OCI-LY7 (cell line): Measurements from ENCODE around the gene WDFY4. TPM values are rescaled to one million over a fixed set of nuclear protein-coding genes. Genes with fewer than 3 reads are reported as not detected.

Experiments used
- BruUV-seq: library from RNA; stranded (reverse); fragments of 400-500 nt; replicated peaks from 2 replicates; lab custom pipeline; 2021; lab: Mats Ljungman, UMichigan
- CTCF ChIA-PET: fragments of 300-600 bp; sonication (Branson Sonifier 250); formaldehyde crosslinking; loops from one replicate; lab custom pipeline; 2022; ENCODE audit warnings: antibody characterized with exemption; ENCODE audit not compliant: unreplicated experiment; lab: Charles Lee
- POLR2A ChIA-PET: fragments of 300-600 bp; sonication (Branson Sonifier 250); formaldehyde crosslinking; loops from one replicate; lab custom pipeline; 2022; ENCODE audit warnings: antibody characterized with exemption; lab: Charles Lee
- DNase-seq: peaks from one replicate; pipeline ENCODE4 v3.0.0-alpha.2; 2015; ENCODE audit warnings: low spot score
- H2AFZ ChIP-seq: fragments of 200-600 bp; sonication (generic), shearing (Covaris generic); 2 replicates; pipeline ENCODE4 v1.6.1; 2014; ENCODE audit warnings: mild to moderate bottlenecking, antibody characterized with exemption, low read length, moderate library complexity
- H3K27ac ChIP-seq: fragments of 200-600 bp; sonication (generic); 2 replicates; pipeline ENCODE4 v1.5.1; 2014; ENCODE audit warnings: mixed run types, low read depth, mild to moderate bottlenecking, moderate library complexity, low read length, inconsistent platforms; ENCODE audit not compliant: poor library complexity, severe bottlenecking
- H3K36me3 ChIP-seq: fragments of 200-600 bp; sonication (generic); 2 replicates; pipeline ENCODE4 v1.6.1; 2014; ENCODE audit warnings: mild to moderate bottlenecking, antibody characterized with exemption, low read length, moderate library complexity, mixed read lengths; ENCODE audit not compliant: insufficient read depth
- H3K4me1 ChIP-seq: fragments of 200-600 bp; sonication (generic); 2 replicates; pipeline ENCODE4 v1.5.1; 2014; ENCODE audit warnings: mild to moderate bottlenecking, low read length; ENCODE audit not compliant: insufficient read depth, poor library complexity, severe bottlenecking
- H3K4me2 ChIP-seq: fragments of 200-600 bp; sonication (generic); 2 replicates; pipeline ENCODE4 v1.6.1; 2014; ENCODE audit warnings: mild to moderate bottlenecking, low read length
- H3K4me3 ChIP-seq: fragments of 200-600 bp; sonication (generic); 2 replicates; pipeline ENCODE4 v1.5.1; 2014; ENCODE audit warnings: mild to moderate bottlenecking, low read depth, low read length; ENCODE audit not compliant: poor library complexity, severe bottlenecking
- H3K79me2 ChIP-seq: fragments of 200-600 bp; sonication (generic); 2 replicates; pipeline ENCODE4 v1.6.1; 2016; ENCODE audit warnings: low read depth, mild to moderate bottlenecking, low read length, moderate library complexity, mixed read lengths; ENCODE audit not compliant: insufficient read depth
- H3K9me2 ChIP-seq: fragments of 200-600 bp; sonication (generic); 2 replicates; pipeline ENCODE4 v1.6.1; 2016; ENCODE audit warnings: mild to moderate bottlenecking, low read length, mixed read lengths; ENCODE audit not compliant: insufficient read depth
- H3K9me3 ChIP-seq: fragments of 200-600 bp; sonication (generic); 2 replicates; pipeline ENCODE4 v1.6.1; 2014; ENCODE audit warnings: mild to moderate bottlenecking, mixed run types, low read length, mixed read lengths
- H4K20me1 ChIP-seq: fragments of 200-600 bp; sonication (generic); 2 replicates; pipeline ENCODE4 v1.6.1; 2014; ENCODE audit warnings: mild to moderate bottlenecking, antibody characterized with exemption, low read length, moderate library complexity, mixed read lengths; ENCODE audit not compliant: insufficient read depth
- EZH2phosphoT487 ChIP-seq: fragments of 200-600 bp; sonication (generic); IDR thresholded peaks from 2 replicates; pipeline ENCODE4 v1.6.1; 2018; ENCODE audit warnings: low read depth, borderline replicate concordance, mild to moderate bottlenecking, mixed run types, antibody characterized with exemption, low read length, moderate library complexity, mixed read lengths
- intact Hi-C: fragments of 100-400 bp; cut with micrococcal nuclease; formaldehyde crosslinking; loops from one replicate; pipeline ENCODE4 v1.10.0; 2022; ENCODE audit not compliant: unreplicated experiment
- total RNA-seq, 2 experiments: library from RNA; depleted of rRNA in 1 of 2; stranded (reverse); fragments of >200 nt in 1 of 2; shearing (Covaris generic) in 1 of 2; gene quantifications; 2 replicates each; pipeline ENCODE4 v1.2.3, GENCODE V29; 2014 to 2022
- TF ChIP-seq, protein P1 (sequence below): fragments of 200-600 bp; sonication (generic); conservative IDR thresholded peaks from 2 replicates; pipeline ENCODE4 v1.5.1; 2014; ENCODE audit warnings: mild to moderate bottlenecking, antibody characterized with exemption, low read length, moderate library complexity, mixed read lengths

Gene WDFY4
- total RNA-seq, 2 experiments from 2014 or later, result 51.5 to 85.6 TPM

GRCh38 chr10:48785796-48786195 is 101.1 kb downstream of the WDFY4 start:
- no peak overlapping the region for H3K4me3 ChIP-seq
- intact Hi-C loops, result no loop called here
- no TSS peak for BruUV-seq
- H3K4me2 ChIP-seq, result no peak overlapping the region
- no peak overlapping the region for H3K27ac ChIP-seq
- peaks cover 92% of the 10 kb centered on the region for H3K36me3 ChIP-seq
- no peak for DNase-seq
- no peaks in the 10 kb centered on the region for H3K9me3 ChIP-seq
- no peak overlapping the region for H2AFZ ChIP-seq
- H3K4me1 ChIP-seq, result no peaks in the 10 kb centered on the region
- ChIA-PET POLR2A (interaction anchor here (0.8 kb wide), 1 partner anchor 12 kb away, joined by 3 read pairs; no protein-coding TSS in a partner anchor), CTCF (no interaction called here)
- H3K9me2 ChIP-seq, result no peaks in the 10 kb centered on the region
- no peaks in the 10 kb centered on the region for H3K79me2 ChIP-seq
- no peaks in the 10 kb centered on the region for H4K20me1 ChIP-seq
- TF ChIP-seq EZH2phosphoT487, result no peak
- TF ChIP-seq, protein P1, sequence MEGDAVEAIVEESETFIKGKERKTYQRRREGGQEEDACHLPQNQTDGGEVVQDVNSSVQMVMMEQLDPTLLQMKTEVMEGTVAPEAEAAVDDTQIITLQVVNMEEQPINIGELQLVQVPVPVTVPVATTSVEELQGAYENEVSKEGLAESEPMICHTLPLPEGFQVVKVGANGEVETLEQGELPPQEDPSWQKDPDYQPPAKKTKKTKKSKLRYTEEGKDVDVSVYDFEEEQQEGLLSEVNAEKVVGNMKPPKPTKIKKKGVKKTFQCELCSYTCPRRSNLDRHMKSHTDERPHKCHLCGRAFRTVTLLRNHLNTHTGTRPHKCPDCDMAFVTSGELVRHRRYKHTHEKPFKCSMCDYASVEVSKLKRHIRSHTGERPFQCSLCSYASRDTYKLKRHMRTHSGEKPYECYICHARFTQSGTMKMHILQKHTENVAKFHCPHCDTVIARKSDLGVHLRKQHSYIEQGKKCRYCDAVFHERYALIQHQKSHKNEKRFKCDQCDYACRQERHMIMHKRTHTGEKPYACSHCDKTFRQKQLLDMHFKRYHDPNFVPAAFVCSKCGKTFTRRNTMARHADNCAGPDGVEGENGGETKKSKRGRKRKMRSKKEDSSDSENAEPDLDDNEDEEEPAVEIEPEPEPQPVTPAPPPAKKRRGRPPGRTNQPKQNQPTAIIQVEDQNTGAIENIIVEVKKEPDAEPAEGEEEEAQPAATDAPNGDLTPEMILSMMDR, result no peak

- intact Hi-C loops, result no loop called here
- POLR2A ChIA-PET, result interaction anchor here (0.6 kb wide), 1 partner anchor 107 kb away, joined by 4 read pairs; no protein-coding TSS in a partner anchor
Measured at GRCh38 chr10:48786606-48787282, 102.1 kb downstream of the WDFY4 start.

GRCh38 chr10:48788554-48788953 is 103.9 kb downstream of the WDFY4 start:
- H4K20me1 ChIP-seq, result no peaks in the 10 kb centered on the region
- TF ChIP-seq, protein P1, result no peak
- TF ChIP-seq EZH2phosphoT487, result no peak
- CTCF ChIA-PET, result no interaction called here

More at GRCh38 chr10:48786606-48787282, 102.1 kb downstream of the WDFY4 start:
- H3K27ac ChIP-seq, result no peak overlapping the region
- H3K4me2 ChIP-seq, result no peak overlapping the region
- no peaks in the 10 kb centered on the region for H3K4me1 ChIP-seq
- no peaks in the 10 kb centered on the region for H3K9me3 ChIP-seq
- peaks cover 93% of the 10 kb centered on the region for H3K36me3 ChIP-seq
- H3K79me2 ChIP-seq, result no peaks in the 10 kb centered on the region
- H3K4me3 ChIP-seq, result no peak overlapping the region
- H2AFZ ChIP-seq, result no peak overlapping the region
- no peaks in the 10 kb centered on the region for H4K20me1 ChIP-seq
- no peak for DNase-seq
- CTCF ChIA-PET, result no interaction called here
- no peaks in the 10 kb centered on the region for H3K9me2 ChIP-seq
- BruUV-seq, result no TSS peak
- no peak for TF ChIP-seq EZH2phosphoT487
- TF ChIP-seq, protein P1, result no peak

More at GRCh38 chr10:48788554-48788953, 103.9 kb downstream of the WDFY4 start:
- Histone ChIP-seq H3K36me3 (peaks cover 95% of the 10 kb centered on the region), H3K4me3 (no peak overlapping the region), H2AFZ (no peak overlapping the region), H3K9me3 (no peaks in the 10 kb centered on the region), H3K4me2 (no peak overlapping the region), H3K79me2 (no peaks in the 10 kb centered on the region), H3K4me1 (no peaks in the 10 kb centered on the region), H3K9me2 (no peaks in the 10 kb centered on the region), H3K27ac (no peak overlapping the region)
- no TSS peak for BruUV-seq
- POLR2A ChIA-PET, result no interaction called here
- no peak for DNase-seq
- intact Hi-C loops, result no loop called here
